HCT116 (cell line): Measurements from ENCODE around the gene DOK7. TPM values are rescaled to one million over a fixed set of nuclear protein-coding genes. Genes with fewer than 3 reads are reported as not detected.

Source experiments
- ATAC-seq: fragments of 200-7000 bp; cut with Tn5 transposase; 2 replicates; pipeline ENCODE4 v1.9.1; 2020; ENCODE audit warnings: mild to moderate bottlenecking, moderate library complexity
- BruUV-seq: library from RNA; stranded (reverse); fragments of 400-500 nt; replicated peaks from 2 replicates; lab custom pipeline; 2021; lab: Mats Ljungman, UMichigan
- CTCF ChIA-PET: fragments of 300-600 bp; sonication (Branson Sonifier 250); formaldehyde crosslinking; loops from one replicate; lab custom pipeline; 2021; ENCODE audit warnings: antibody characterized with exemption; lab: Charles Lee
- POLR2A ChIA-PET: fragments of 300-600, 350-600 bp; sonication (Branson Sonifier 250); formaldehyde crosslinking; loops from one replicate; lab custom pipeline; 2021; ENCODE audit warnings: antibody characterized with exemption; lab: Charles Lee
- RAD21 ChIA-PET, 2 experiments: fragments of 300-600 bp; sonication (Branson Sonifier 250); formaldehyde crosslinking; loops; one replicate each; lab custom pipeline; 2023; ENCODE audit warnings: low total read pairs in 2 of 2; ENCODE audit not compliant: uncharacterized antibody in 2 of 2, unreplicated experiment in 2 of 2, low non-redundant PET in 1 of 2; lab: Charles Lee
- DNase-seq: peaks from one replicate; pipeline ENCODE4 v3.0.0-alpha.2; 2010; ENCODE audit warnings: low read depth, low spot score
- H2AFZ ChIP-seq: fragments of 200-600 bp; shearing (Covaris generic), sonication (generic); 2 replicates; pipeline ENCODE4 v1.6.1; 2017; ENCODE audit warnings: low read depth, mixed run types, mixed read lengths, antibody characterized with exemption, low read length; ENCODE audit not compliant: poor library complexity, severe bottlenecking
- H3K27ac ChIP-seq: 2 replicates; pipeline ENCODE4 v1.5.1; 2012; ENCODE audit warnings: low read depth, low read length
- H3K27me3 ChIP-seq: fragments of 200-600 bp; sonication (generic); 2 replicates; pipeline ENCODE4 v1.6.1; 2016; ENCODE audit warnings: mixed run types, low read length, mixed read lengths; ENCODE audit not compliant: insufficient read depth
- H3K36me3 ChIP-seq, 2 experiments: fragments of 200-500 bp in 1 of 2; fragments of 200-600 bp in 1 of 2; sonication (Bioruptor generic) in 1 of 2; sonication (generic) in 1 of 2; 2 replicates each; pipeline versions ENCODE4 v1.5.1 to v1.6.1; 2014 to 2016; ENCODE audit warnings: low read length in 2 of 2, inconsistent platforms in 1 of 2, mixed read lengths in 1 of 2, mixed run types in 1 of 2; ENCODE audit not compliant: insufficient read depth in 2 of 2, control insufficient read depth in 1 of 2
- H3K4me1 ChIP-seq, 2 experiments: fragments of 200-600 bp in 1 of 2; sonication (generic) in 1 of 2; 2 replicates each; pipeline versions ENCODE4 v1.5.1 to v1.6.1; 2012 to 2017; ENCODE audit warnings: low read length in 2 of 2, inconsistent platforms in 1 of 2, mild to moderate bottlenecking in 1 of 2, mixed read lengths in 1 of 2, mixed run types in 1 of 2, moderate library complexity in 1 of 2; ENCODE audit not compliant: insufficient read depth in 2 of 2, control insufficient read depth in 1 of 2
- H3K4me2 ChIP-seq: fragments of 200-600 bp; sonication (generic); 2 replicates; pipeline ENCODE4 v1.6.1; 2017; ENCODE audit warnings: mixed run types, low read length, mixed read lengths
- H3K4me3 ChIP-seq, 2 experiments: fragments of 200-600 bp in 1 of 2; sonication (generic) in 1 of 2; replicated peaks in 1 of 2; 2 replicates each; pipeline ENCODE4 v1.5.1; 2011 to 2016; ENCODE audit warnings: low read length in 2 of 2, control low read depth in 1 of 2, low read depth in 1 of 2, mild to moderate bottlenecking in 1 of 2, mixed read lengths in 1 of 2, mixed run types in 1 of 2
- H3K79me2 ChIP-seq: fragments of 200-600 bp; sonication (generic); 2 replicates; pipeline ENCODE4 v1.6.1; 2017; ENCODE audit warnings: mild to moderate bottlenecking, mixed run types, low read length, moderate library complexity, mixed read lengths; ENCODE audit not compliant: insufficient read depth
- H3K9ac ChIP-seq: fragments of 200-600 bp; sonication (generic); 2 replicates; pipeline ENCODE4 v1.6.1; 2016; ENCODE audit warnings: low read length, mixed read lengths
- H3K9me2 ChIP-seq: fragments of 200-600 bp; sonication (generic), shearing (Covaris generic); 2 replicates; pipeline ENCODE4 v1.6.1; 2017; ENCODE audit warnings: mixed run types, mild to moderate bottlenecking, moderate library complexity; ENCODE audit not compliant: insufficient read depth
- H3K9me3 ChIP-seq, 2 experiments: fragments of 200-500 bp in 1 of 2; fragments of 200-600 bp in 1 of 2; sonication (Bioruptor generic) in 1 of 2; sonication (generic) in 1 of 2; 2 replicates each; pipeline ENCODE4 v1.6.1; 2014 to 2017; ENCODE audit warnings: low read length in 2 of 2, mixed read lengths in 2 of 2, inconsistent platforms in 1 of 2, low read depth in 1 of 2, mild to moderate bottlenecking in 1 of 2, mixed run types in 1 of 2, moderate library complexity in 1 of 2; ENCODE audit not compliant: control insufficient read depth in 1 of 2, insufficient read depth in 1 of 2
- H4K20me1 ChIP-seq: fragments of 200-600 bp; sonication (generic), shearing (Covaris generic); 2 replicates; pipeline ENCODE4 v1.6.1; 2017; ENCODE audit warnings: mixed run types, mild to moderate bottlenecking, moderate library complexity; ENCODE audit not compliant: insufficient read depth
- ATF3 ChIP-seq: IDR thresholded peaks from 2 replicates; pipeline ENCODE4 v1.6.1; 2012
- CTCF ChIP-seq, 3 experiments: fragments of 200-600 bp in 1 of 3; sonication (generic) in 1 of 3; IDR thresholded peaks in 2 of 3; conservative IDR thresholded peaks in 1 of 3; 2 replicates each; pipeline ENCODE4 v1.5.1; 2012 to 2017; ENCODE audit warnings: low read depth in 2 of 3, low read length in 2 of 3, antibody characterized with exemption in 1 of 3, borderline replicate concordance in 1 of 3, control low read depth in 1 of 3, mild to moderate bottlenecking in 1 of 3, mixed read lengths in 1 of 3, mixed run types in 1 of 3, moderate library complexity in 1 of 3; ENCODE audit not compliant: insufficient read depth in 1 of 3
- EZH2 ChIP-seq: fragments of 200-600 bp; sonication (generic); IDR thresholded peaks from 2 replicates; pipeline ENCODE4 v1.6.1; 2017; ENCODE audit warnings: antibody characterized with exemption, mixed run types
- FOSL1 ChIP-seq: IDR thresholded peaks from 2 replicates; pipeline ENCODE4 v1.6.1; 2012; ENCODE audit warnings: low read depth
- MAX ChIP-seq: IDR thresholded peaks from 2 replicates; pipeline ENCODE4 v1.6.1; 2012
- REST ChIP-seq: IDR thresholded peaks from 2 replicates; pipeline ENCODE4 v1.6.1; 2012; ENCODE audit warnings: low read depth
- SP1 ChIP-seq: IDR thresholded peaks from 2 replicates; pipeline ENCODE4 v1.6.1; 2012; ENCODE audit warnings: low read depth
- ZBTB33 ChIP-seq: IDR thresholded peaks from 2 replicates; pipeline ENCODE4 v1.6.1; 2011; ENCODE audit warnings: mild to moderate bottlenecking, low read length, moderate library complexity; ENCODE audit not compliant: insufficient replicate concordance; ENCODE audit errors: extremely low read depth
- intact Hi-C: fragments of 100-400 bp; cut with micrococcal nuclease; formaldehyde crosslinking; loops from 2 replicates; pipeline ENCODE4 v1.10.0; 2022
- total RNA-seq: library from RNA; stranded (reverse); gene quantifications from one replicate; pipeline ENCODE4 v1.2.1, GENCODE V29; 2021; ENCODE audit not compliant: unreplicated experiment

Gene DOK7
- total RNA-seq, 1 experiment from 2014 or later = 2.4 TPM

GRCh38 chr4:3476936-3477749 is 14.0 kb downstream of the DOK7 start:
- no TSS peak for BruUV-seq
- intact Hi-C loops = no loop called here
- Histone ChIP-seq H4K20me1 (no peaks in the 10 kb centered on the region), H3K9me3 (no peaks in the 10 kb centered on the region), H3K27me3 (no peaks in the 10 kb centered on the region), H3K4me3 (no peak overlapping the region), H3K79me2 (no peaks in the 10 kb centered on the region), H2AFZ (no peak overlapping the region), H3K4me1 (peaks cover 0 to 7% of the 10 kb centered on the region in 2 experiments; a peak in 3 of 4 replicates), H3K9me2 (no peaks in the 10 kb centered on the region), H3K36me3 (no peaks in the 10 kb centered on the region), H3K27ac (no peak overlapping the region), H3K4me2 (no peak overlapping the region), H3K9ac (no peak overlapping the region)
- TF ChIP-seq FOSL1 = no peak
- no peak for TF ChIP-seq ATF3
- CTCF ChIA-PET = no interaction called here
- POLR2A ChIA-PET = no interaction called here
- ATAC-seq = no peak
- no peak for DNase-seq
- RAD21 ChIA-PET = no interaction called here

- H3K79me2 ChIP-seq = no peaks in the 10 kb centered on the region
- no TSS peak for BruUV-seq
- no peak for TF ChIP-seq SP1
- TF ChIP-seq CTCF (IDR thresholded peaks at IDR 0.05 in 2 of 3, conservative IDR thresholded peaks at IDR 0.05 in 1 of 3; ENCODE audit: borderline replicate concordance in 1 of 3, insufficient read depth in 1 of 3, low read depth in 2 of 3, low read length in 2 of 3) = no peak
- TF ChIP-seq EZH2 = no peak
- no peak for TF ChIP-seq ZBTB33
- TF ChIP-seq REST = no peak
- TF ChIP-seq MAX = no peak
These were observed 14.8 kb downstream of the DOK7 start for GRCh38 chr4:3477750-3478430.

More at GRCh38 chr4:3477750-3478430, 14.8 kb downstream of the DOK7 start:
- Histone ChIP-seq H3K9me2 (no peaks in the 10 kb centered on the region), H3K27ac (no peak overlapping the region), H3K4me2 (no peak overlapping the region), H3K4me1 (peaks cover 0 to 7% of the 10 kb centered on the region in 2 experiments; a peak in 3 of 4 replicates), H3K4me3 (no peak overlapping the region), H4K20me1 (no peaks in the 10 kb centered on the region), H3K9ac (no peak overlapping the region), H3K36me3 (no peaks in the 10 kb centered on the region), H2AFZ (no peak overlapping the region), H3K9me3 (no peaks in the 10 kb centered on the region), H3K27me3 (no peaks in the 10 kb centered on the region)
- RAD21 ChIA-PET = no interaction called here
- intact Hi-C loops = no loop called here
- ATAC-seq = no peak
- CTCF ChIA-PET = no interaction called here
- DNase-seq = no peak
- POLR2A ChIA-PET = no interaction called here
